Osteocyte (in vitro differentiated cells): ENCODE results near the gene FHIT. TPM values are rescaled to one million over a fixed set of nuclear protein-coding genes. Genes with fewer than 3 reads are reported as not detected.

Experiments
- DNase-seq: peaks from one replicate; pipeline ENCODE4 v3.0.0; 2021; ENCODE audit warnings: mixed read lengths; ENCODE audit not compliant: unreplicated experiment; ENCODE audit errors: extremely low spot score
- H3K27ac Mint-ChIP-seq: one replicate; pipeline ENCODE4 v1.8.0; 2021; ENCODE audit warnings: mild to moderate bottlenecking, mixed read lengths; ENCODE audit not compliant: unreplicated experiment
- H3K27me3 Mint-ChIP-seq: one replicate; pipeline ENCODE4 v1.8.0; 2021; ENCODE audit warnings: mixed read lengths; ENCODE audit not compliant: unreplicated experiment
- H3K36me3 Mint-ChIP-seq: one replicate; pipeline ENCODE4 v1.8.0; 2021; ENCODE audit warnings: mixed read lengths; ENCODE audit not compliant: unreplicated experiment
- H3K4me1 Mint-ChIP-seq: one replicate; pipeline ENCODE4 v1.8.0; 2021; ENCODE audit warnings: mixed read lengths; ENCODE audit not compliant: unreplicated experiment
- H3K4me3 Mint-ChIP-seq: one replicate; pipeline ENCODE4 v1.8.0; 2021; ENCODE audit warnings: mild to moderate bottlenecking, moderate library complexity, mixed read lengths; ENCODE audit not compliant: unreplicated experiment
- H3K9me3 Mint-ChIP-seq: one replicate; pipeline ENCODE4 v1.8.0; 2021; ENCODE audit warnings: mixed read lengths; ENCODE audit not compliant: unreplicated experiment
- CTCF ChIP-seq: fragments of 200-600 bp; sonication (generic); IDR thresholded peaks from 2 replicates; pipeline ENCODE4 v1.5.0; 2021; ENCODE audit warnings: antibody characterized with exemption, mild to moderate bottlenecking, moderate library complexity
- total RNA-seq: library from RNA; stranded (reverse); gene quantifications from 2 replicates; pipeline ENCODE4 v1.2.1, GENCODE V29; 2021

The FHIT gene
- total RNA-seq, 1 donor from 2014 or later: 2.3 TPM

- Mint-ChIP-seq H3K27me3 (no peaks in the 10 kb centered on the region), H3K4me3 (no peak overlapping the region), H3K9me3 (peaks cover 13% of the 10 kb centered on the region), H3K4me1 (peaks cover 4% of the 10 kb centered on the region), H3K27ac (no peak overlapping the region), H3K36me3 (no peaks in the 10 kb centered on the region)
- no peak for TF ChIP-seq CTCF
- no peak for DNase-seq
Measured at GRCh38 chr3:60086811-60087210, 1164.4 kb downstream of the FHIT start.

- DNase-seq: no peak
- peaks cover 3% of the 10 kb centered on the region for H3K27me3 Mint-ChIP-seq
- peaks cover 13% of the 10 kb centered on the region for H3K9me3 Mint-ChIP-seq
- H3K36me3 Mint-ChIP-seq: no peaks in the 10 kb centered on the region
- H3K27ac Mint-ChIP-seq: no peak overlapping the region
- TF ChIP-seq CTCF: no peak
- peaks cover 4% of the 10 kb centered on the region for H3K4me1 Mint-ChIP-seq
- no peak overlapping the region for H3K4me3 Mint-ChIP-seq
Measured at GRCh38 chr3:60085649-60086048, 1165.6 kb downstream of the FHIT start.

- Mint-ChIP-seq H3K9me3 (peaks cover 13% of the 10 kb centered on the region), H3K4me1 (peaks cover 4% of the 10 kb centered on the region), H3K27ac (no peak overlapping the region), H3K36me3 (no peaks in the 10 kb centered on the region), H3K27me3 (peaks cover 4% of the 10 kb centered on the region), H3K4me3 (no peak overlapping the region)
- no peak for DNase-seq
- TF ChIP-seq CTCF: no peak
Measured at GRCh38 chr3:60081381-60082095, 1169.7 kb downstream of the FHIT start.

GRCh38 chr3:60080648-60081047 is 1170.6 kb downstream of the FHIT start:
- DNase-seq: no peak
- H3K4me1 Mint-ChIP-seq: peaks cover 11% of the 10 kb centered on the region
- peaks cover 5% of the 10 kb centered on the region for H3K9me3 Mint-ChIP-seq
- TF ChIP-seq CTCF: no peak
- peaks cover 4% of the 10 kb centered on the region for H3K27me3 Mint-ChIP-seq
- H3K27ac Mint-ChIP-seq: no peak overlapping the region
- H3K36me3 Mint-ChIP-seq: no peaks in the 10 kb centered on the region
- H3K4me3 Mint-ChIP-seq: no peak overlapping the region

- no peaks in the 10 kb centered on the region for H3K36me3 Mint-ChIP-seq
- H3K9me3 Mint-ChIP-seq: peaks cover 5% of the 10 kb centered on the region
- H3K4me3 Mint-ChIP-seq: no peak overlapping the region
- no peak for DNase-seq
- H3K27me3 Mint-ChIP-seq: peaks cover 4% of the 10 kb centered on the region
- H3K4me1 Mint-ChIP-seq: peaks cover 16% of the 10 kb centered on the region
- no peak overlapping the region for H3K27ac Mint-ChIP-seq
- TF ChIP-seq CTCF: no peak
Measured at GRCh38 chr3:60079076-60079475, 1172.2 kb downstream of the FHIT start.
